SK-N-SH (cell line): ENCODE data around the gene DENND2A. TPM values are rescaled to one million over a fixed set of nuclear protein-coding genes. Genes with fewer than 3 reads are reported as not detected.

Experiments used
- CTCF ChIA-PET: fragments of 300-600, 350-600 bp; formaldehyde crosslinking; extraction: SDS; loops from one replicate; lab custom pipeline; 2021; lab: Yijun Ruan, JAX
- POLR2A ChIA-PET: fragments of 350-600 bp; sonication (Branson Sonifier 250); formaldehyde crosslinking; extraction: SDS; loops from one replicate; lab custom pipeline; 2020; ENCODE audit warnings: antibody characterized with exemption, inconsistent platforms; lab: Yijun Ruan, JAX
- DNase-seq: peaks from one replicate; pipeline ENCODE4 v3.0.0; 2012
- H2AFZ ChIP-seq: fragments of 200-600 bp; sonication (generic); 2 replicates; pipeline ENCODE4 v1.8.1; 2016; ENCODE audit warnings: antibody characterized with exemption, mild to moderate bottlenecking, low read depth
- H3F3A ChIP-seq: fragments of 200-600 bp; sonication (generic); replicated peaks from 2 replicates; pipeline ENCODE3; 2016; ENCODE audit warnings: antibody characterized with exemption, mild to moderate bottlenecking; ENCODE audit not compliant: insufficient read depth
- H3K27ac ChIP-seq, 2 experiments: fragments of 200-500 bp in 1 of 2; fragments of 200-600 bp in 1 of 2; sonication (Bioruptor generic) in 1 of 2; sonication (generic), shearing (Covaris generic) in 1 of 2; 2 replicates each; pipeline versions ENCODE4 v1.5.1 to v1.6.1; 2014 to 2016; ENCODE audit warnings: low read depth in 2 of 2, inconsistent platforms in 1 of 2, low read length in 1 of 2, mild to moderate bottlenecking in 1 of 2, mixed read lengths in 1 of 2
- H3K27me3 ChIP-seq: fragments of 200-600 bp; sonication (generic), shearing (Covaris generic); 2 replicates; pipeline ENCODE4 v1.6.1; 2016; ENCODE audit warnings: mixed run types; ENCODE audit not compliant: insufficient read depth
- H3K36me3 ChIP-seq, 2 experiments: fragments of 200-500 bp in 1 of 2; fragments of 200-600 bp in 1 of 2; sonication (Bioruptor generic) in 1 of 2; sonication (generic) in 1 of 2; replicated peaks in 1 of 2; 2 replicates each; pipeline versions ENCODE3 to v1.5.1; 2014 to 2016; ENCODE audit warnings: low read length in 1 of 2, mild to moderate bottlenecking in 1 of 2; ENCODE audit not compliant: insufficient read depth in 2 of 2, control insufficient read depth in 1 of 2
- H3K4me1 ChIP-seq, 2 experiments: fragments of 200-500 bp in 1 of 2; fragments of 200-600 bp in 1 of 2; sonication (Bioruptor generic) in 1 of 2; sonication (generic), shearing (Covaris generic) in 1 of 2; 2 replicates each; pipeline versions ENCODE4 v1.5.1 to v1.6.1; 2014 to 2016; ENCODE audit warnings: low read depth in 1 of 2, low read length in 1 of 2, mixed run types in 1 of 2; ENCODE audit not compliant: insufficient read depth in 2 of 2, control insufficient read depth in 1 of 2
- H3K4me2 ChIP-seq: fragments of 200-600 bp; sonication (generic), shearing (Covaris generic); 2 replicates; pipeline ENCODE4 v1.6.1; 2017; ENCODE audit warnings: mixed run types
- H3K4me3 ChIP-seq, 2 experiments: fragments of 200-500 bp in 1 of 2; fragments of 200-600 bp in 1 of 2; sonication (Bioruptor generic) in 1 of 2; sonication (generic), shearing (Covaris generic) in 1 of 2; 2 replicates each; pipeline versions ENCODE4 v1.5.1 to v1.8.1; 2014 to 2016; ENCODE audit warnings: low read depth in 2 of 2, inconsistent platforms in 1 of 2, low read length in 1 of 2, mild to moderate bottlenecking in 1 of 2, mixed read lengths in 1 of 2, moderate library complexity in 1 of 2
- H3K79me2 ChIP-seq: fragments of 200-600 bp; sonication (generic); 2 replicates; pipeline ENCODE4 v1.8.1; 2017; ENCODE audit warnings: mild to moderate bottlenecking; ENCODE audit not compliant: insufficient read depth
- H3K9ac ChIP-seq: fragments of 200-600 bp; sonication (generic); 2 replicates; pipeline ENCODE4 v1.6.1; 2017; ENCODE audit warnings: mixed run types
- H3K9me2 ChIP-seq: fragments of 200-600 bp; sonication (generic); 2 replicates; pipeline ENCODE4 v1.6.1; 2017; ENCODE audit warnings: mixed run types
- H3K9me3 ChIP-seq: fragments of 200-600 bp; sonication (generic); 2 replicates; pipeline ENCODE4 v1.6.1; 2017; ENCODE audit warnings: mixed run types, mild to moderate bottlenecking, moderate library complexity
- H4K20me1 ChIP-seq: fragments of 200-600 bp; sonication (generic); 2 replicates; pipeline ENCODE4 v1.6.1; 2017; ENCODE audit warnings: mild to moderate bottlenecking, mixed run types; ENCODE audit not compliant: insufficient read depth
- CHD2 ChIP-seq: fragments of 150-350 bp; IDR thresholded peaks from 2 replicates; pipeline ENCODE4 v1.6.1; 2018; ENCODE audit warnings: low read length; ENCODE audit not compliant: partially characterized antibody
- ELF1 ChIP-seq: IDR thresholded peaks from 2 replicates; pipeline ENCODE4 v1.4.0; 2012
- GATA2 ChIP-seq: sonication (generic); formaldehyde crosslinking; IDR thresholded peaks from 2 replicates; pipeline ENCODE4 v1.5.0; 2020; ENCODE audit warnings: mild to moderate bottlenecking, missing genetic modification reagents
- JUND ChIP-seq: IDR thresholded peaks from 2 replicates; pipeline ENCODE4 v1.4.0; 2012
- MEF2A ChIP-seq: IDR thresholded peaks from 2 replicates; pipeline ENCODE4 v1.4.0; 2012; ENCODE audit warnings: low read depth, borderline replicate concordance
- NRF1 ChIP-seq: IDR thresholded peaks from 2 replicates; pipeline ENCODE4 v1.6.1; 2012; ENCODE audit warnings: low read depth, mild to moderate bottlenecking, low read length
- POLR2AphosphoS5 ChIP-seq: IDR thresholded peaks from 2 replicates; pipeline ENCODE4 v1.6.1; 2012; ENCODE audit warnings: low read depth, low read length
- RAD21 ChIP-seq: IDR thresholded peaks from 2 replicates; pipeline ENCODE4 v1.6.1; 2012; ENCODE audit warnings: mild to moderate bottlenecking, low read length
- RCOR1 ChIP-seq: fragments of 150-350 bp; IDR thresholded peaks from 2 replicates; pipeline ENCODE4 v1.6.1; 2017; ENCODE audit warnings: antibody characterized with exemption, low read length
- RXRA ChIP-seq: IDR thresholded peaks from 2 replicates; pipeline ENCODE4 v1.4.0; 2012; ENCODE audit warnings: low read depth, mild to moderate bottlenecking, borderline replicate concordance
- SIN3A ChIP-seq: IDR thresholded peaks from 2 replicates; pipeline ENCODE4 v1.6.1; 2012; ENCODE audit warnings: low read depth, mild to moderate bottlenecking, low read length, moderate library complexity, borderline replicate concordance
- SMC3 ChIP-seq: IDR thresholded peaks from 2 replicates; pipeline ENCODE4 v1.6.1; 2012; ENCODE audit warnings: low read depth, low read length, improper control_type of control experiment
- TEAD4 ChIP-seq: IDR thresholded peaks from 2 replicates; pipeline ENCODE4 v1.4.0; 2012; ENCODE audit warnings: mild to moderate bottlenecking, borderline replicate concordance; ENCODE audit not compliant: insufficient read depth
- YY1 ChIP-seq: IDR thresholded peaks from 2 replicates; pipeline ENCODE4 v1.4.0; 2012; ENCODE audit warnings: low read depth, mild to moderate bottlenecking
- WGBS: methylation state at CpG from one replicate; pipeline ENCODE4 v1.1.6; 2017; ENCODE audit warnings: low lambda C conversion rate; 5-methylcytosine and 5-hydroxymethylcytosine counted together
- polyA plus RNA-seq, 3 experiments: library from polyadenylated mRNA; depleted of rRNA; stranded (reverse); fragments of >200 nt; gene quantifications; 2 replicates each; pipeline ENCODE4 v1.2.3, GENCODE V29; 2012
- TF ChIP-seq, protein P1 (sequence below): fragments of 150-350 bp; IDR thresholded peaks from 2 replicates; pipeline ENCODE4 v1.6.1; 2017; ENCODE audit warnings: antibody characterized with exemption, low read length, low read depth, borderline replicate concordance
- TF ChIP-seq, protein P2 (sequence below): IDR thresholded peaks from 2 replicates; pipeline ENCODE4; 2012
- TF ChIP-seq, protein P3 (sequence below): fragments of 150-350 bp; IDR thresholded peaks from 2 replicates; pipeline ENCODE4 v1.6.1; 2016; ENCODE audit warnings: mild to moderate bottlenecking, low read depth, low read length
- TF ChIP-seq, protein P4 (sequence below): IDR thresholded peaks from 2 replicates; pipeline ENCODE4 v1.6.1; 2012; ENCODE audit warnings: mild to moderate bottlenecking, low read depth, low read length, moderate library complexity
- TF ChIP-seq, protein P5 (sequence below): IDR thresholded peaks from 2 replicates; pipeline ENCODE4 v1.4.0; 2012; ENCODE audit warnings: low read depth, borderline replicate concordance

DENND2A gene
- polyA plus RNA-seq, 1 of the 3 experiments (the other 2 are of a cell fraction) = 3.5 TPM

DNA sequence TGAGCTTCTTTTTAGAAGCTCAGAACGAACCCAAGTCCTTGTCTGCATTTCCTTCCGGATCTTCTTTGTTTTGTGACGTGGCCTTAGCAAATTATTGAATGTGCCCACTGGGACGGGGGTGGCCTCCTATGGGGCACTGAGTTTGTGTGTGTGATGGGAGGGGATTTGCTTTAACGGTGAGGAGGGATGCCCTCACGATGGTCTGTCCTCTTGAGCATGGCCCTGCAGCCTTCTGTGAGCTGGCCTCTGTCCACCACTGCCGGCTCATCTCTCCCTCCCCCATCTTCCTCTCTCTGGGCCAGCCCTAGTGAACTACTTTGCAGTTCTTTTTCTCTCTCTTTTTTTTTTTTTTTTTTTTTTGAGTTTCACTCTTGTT, 98.4 kb downstream of the DENND2A start:
- no peak for DNase-seq
- Histone ChIP-seq H3K4me2 (peak overlapping the region; percentile 71), H3K9me2 (no peaks in the 10 kb centered on the region), H3K79me2 (no peaks in the 10 kb centered on the region), H3K9me3 (no peaks in the 10 kb centered on the region), H3F3A (peaks cover 16% of the 10 kb centered on the region), H3K36me3 (no peaks in the 10 kb centered on the region), H3K27me3 (no peaks in the 10 kb centered on the region), H3K4me1 (peaks cover 8 to 20% of the 10 kb centered on the region in 2 experiments; a peak in 3 of 4 replicates), H4K20me1 (no peaks in the 10 kb centered on the region), H3K27ac (peak overlapping the region; percentile 58 to 88), H3K9ac (peak overlapping the region; percentile 45; the same call in 1 of the 2 replicates), H2AFZ (peak overlapping the region; percentile 80), H3K4me3 (no peak overlapping the region)
- ChIA-PET POLR2A (interaction anchor here (1.2 kb wide), 1 partner anchor 20 kb away, joined by 4 read pairs; no protein-coding TSS in a partner anchor), CTCF (interaction anchor here (2.3 to 3.9 kb wide), 2 partner anchors 24 to 111 kb away, joined by 13 to 21 read pairs; no protein-coding TSS in a partner anchor)
- TF ChIP-seq SMC3 = no peak
- no peak for TF ChIP-seq ELF1
- no peak for TF ChIP-seq SIN3A
- 64% methylated on average over 7 of the region's 7 CpGs for WGBS

DNA sequence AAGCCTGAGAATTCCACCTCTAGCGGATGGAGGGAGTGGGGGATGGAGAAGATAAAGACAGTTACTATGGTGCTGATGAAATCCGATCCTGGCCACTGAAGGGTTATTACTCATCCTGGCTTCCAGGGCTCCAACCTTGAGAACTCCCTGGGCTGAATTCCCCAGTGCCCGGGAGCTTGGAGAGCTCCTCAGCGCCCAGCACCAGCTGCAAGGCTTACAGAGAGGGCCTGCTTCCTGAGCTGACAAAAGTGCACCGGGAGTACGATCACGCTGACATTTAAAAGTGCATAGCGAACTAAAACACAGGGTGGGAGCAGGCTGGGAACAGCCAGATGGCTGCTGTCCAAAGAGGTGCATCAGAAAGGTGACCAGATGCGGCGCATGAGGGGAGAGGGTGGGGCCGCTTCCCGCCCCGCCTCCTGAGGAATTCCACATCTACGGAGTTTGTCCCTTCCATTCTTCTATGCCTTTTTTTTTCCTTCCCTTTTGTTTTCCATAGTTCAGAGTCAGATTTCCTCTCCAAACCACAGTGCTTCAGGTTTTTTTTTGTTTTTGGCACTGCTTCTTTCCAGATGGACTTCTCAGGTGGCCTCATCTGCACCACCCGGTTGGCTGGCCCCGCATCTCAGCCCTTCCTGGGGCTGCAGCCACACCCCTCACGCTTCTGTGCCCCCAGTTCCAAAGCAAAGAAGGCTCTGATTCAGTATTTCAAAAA, 98.9 kb downstream of the DENND2A start:
- peak; percentile 61 for DNase-seq
- H3K4me2 ChIP-seq = peak overlapping the region; percentile 71
- peak overlapping the region; percentile 19 to 31; a peak in 1 of 4 replicates for H3K4me3 ChIP-seq
- CTCF ChIA-PET = interaction anchor here (0.5 to 3.9 kb wide), 3 partner anchors 24 to 112 kb away, joined by 3 to 21 read pairs (median 13); no protein-coding TSS in a partner anchor
- no peaks in the 10 kb centered on the region for H3K9me3 ChIP-seq
- no peaks in the 10 kb centered on the region for H3K79me2 ChIP-seq
- H3K27ac ChIP-seq = peak overlapping the region; percentile 58 to 88
- peak overlapping the region; percentile 80 for H2AFZ ChIP-seq
- peak overlapping the region; percentile 45; the same call in 1 of the 2 replicates for H3K9ac ChIP-seq
- no peaks in the 10 kb centered on the region for H3K36me3 ChIP-seq
- peaks cover 8 to 20% of the 10 kb centered on the region in 2 experiments; a peak in 3 of 4 replicates for H3K4me1 ChIP-seq
- H4K20me1 ChIP-seq = no peaks in the 10 kb centered on the region
- H3K27me3 ChIP-seq = no peaks in the 10 kb centered on the region
- peaks cover 16% of the 10 kb centered on the region for H3F3A ChIP-seq
- H3K9me2 ChIP-seq = no peaks in the 10 kb centered on the region
- POLR2A ChIA-PET = interaction anchor here (1.2 kb wide), 1 partner anchor 20 kb away, joined by 4 read pairs; no protein-coding TSS in a partner anchor
- 23% methylated on average over 17 of the region's 17 CpGs for WGBS
- TF ChIP-seq, protein P1, sequence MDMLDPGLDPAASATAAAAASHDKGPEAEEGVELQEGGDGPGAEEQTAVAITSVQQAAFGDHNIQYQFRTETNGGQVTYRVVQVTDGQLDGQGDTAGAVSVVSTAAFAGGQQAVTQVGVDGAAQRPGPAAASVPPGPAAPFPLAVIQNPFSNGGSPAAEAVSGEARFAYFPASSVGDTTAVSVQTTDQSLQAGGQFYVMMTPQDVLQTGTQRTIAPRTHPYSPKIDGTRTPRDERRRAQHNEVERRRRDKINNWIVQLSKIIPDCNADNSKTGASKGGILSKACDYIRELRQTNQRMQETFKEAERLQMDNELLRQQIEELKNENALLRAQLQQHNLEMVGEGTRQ = no peak
- TF ChIP-seq, protein P2, sequence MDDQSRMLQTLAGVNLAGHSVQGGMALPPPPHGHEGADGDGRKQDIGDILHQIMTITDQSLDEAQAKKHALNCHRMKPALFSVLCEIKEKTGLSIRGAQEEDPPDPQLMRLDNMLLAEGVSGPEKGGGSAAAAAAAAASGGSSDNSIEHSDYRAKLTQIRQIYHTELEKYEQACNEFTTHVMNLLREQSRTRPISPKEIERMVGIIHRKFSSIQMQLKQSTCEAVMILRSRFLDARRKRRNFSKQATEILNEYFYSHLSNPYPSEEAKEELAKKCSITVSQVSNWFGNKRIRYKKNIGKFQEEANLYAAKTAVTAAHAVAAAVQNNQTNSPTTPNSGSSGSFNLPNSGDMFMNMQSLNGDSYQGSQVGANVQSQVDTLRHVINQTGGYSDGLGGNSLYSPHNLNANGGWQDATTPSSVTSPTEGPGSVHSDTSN = peak; percentile 90
- TF ChIP-seq NRF1 (no peak), POLR2AphosphoS5 (peak; percentile 73), RXRA (peak; percentile 85; the same call in 1 of the 2 replicates), JUND (peak; percentile 88), GATA2 (CRISPR knock-in tag) (no peak), TEAD4 (peak; percentile 72), ELF1 (no peak; the same call in 1 of the 2 replicates), MEF2A (no peak; the same call in 1 of the 2 replicates), YY1 (0 out of 2 replicates have a peak, but pooled peaks have one; percentile 16), CHD2 (peak; percentile 93), RAD21 (no peak), RCOR1 (no peak)
- TF ChIP-seq, protein P3, sequence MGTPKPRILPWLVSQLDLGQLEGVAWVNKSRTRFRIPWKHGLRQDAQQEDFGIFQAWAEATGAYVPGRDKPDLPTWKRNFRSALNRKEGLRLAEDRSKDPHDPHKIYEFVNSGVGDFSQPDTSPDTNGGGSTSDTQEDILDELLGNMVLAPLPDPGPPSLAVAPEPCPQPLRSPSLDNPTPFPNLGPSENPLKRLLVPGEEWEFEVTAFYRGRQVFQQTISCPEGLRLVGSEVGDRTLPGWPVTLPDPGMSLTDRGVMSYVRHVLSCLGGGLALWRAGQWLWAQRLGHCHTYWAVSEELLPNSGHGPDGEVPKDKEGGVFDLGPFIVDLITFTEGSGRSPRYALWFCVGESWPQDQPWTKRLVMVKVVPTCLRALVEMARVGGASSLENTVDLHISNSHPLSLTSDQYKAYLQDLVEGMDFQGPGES = no peak
- TF ChIP-seq, protein P4, sequence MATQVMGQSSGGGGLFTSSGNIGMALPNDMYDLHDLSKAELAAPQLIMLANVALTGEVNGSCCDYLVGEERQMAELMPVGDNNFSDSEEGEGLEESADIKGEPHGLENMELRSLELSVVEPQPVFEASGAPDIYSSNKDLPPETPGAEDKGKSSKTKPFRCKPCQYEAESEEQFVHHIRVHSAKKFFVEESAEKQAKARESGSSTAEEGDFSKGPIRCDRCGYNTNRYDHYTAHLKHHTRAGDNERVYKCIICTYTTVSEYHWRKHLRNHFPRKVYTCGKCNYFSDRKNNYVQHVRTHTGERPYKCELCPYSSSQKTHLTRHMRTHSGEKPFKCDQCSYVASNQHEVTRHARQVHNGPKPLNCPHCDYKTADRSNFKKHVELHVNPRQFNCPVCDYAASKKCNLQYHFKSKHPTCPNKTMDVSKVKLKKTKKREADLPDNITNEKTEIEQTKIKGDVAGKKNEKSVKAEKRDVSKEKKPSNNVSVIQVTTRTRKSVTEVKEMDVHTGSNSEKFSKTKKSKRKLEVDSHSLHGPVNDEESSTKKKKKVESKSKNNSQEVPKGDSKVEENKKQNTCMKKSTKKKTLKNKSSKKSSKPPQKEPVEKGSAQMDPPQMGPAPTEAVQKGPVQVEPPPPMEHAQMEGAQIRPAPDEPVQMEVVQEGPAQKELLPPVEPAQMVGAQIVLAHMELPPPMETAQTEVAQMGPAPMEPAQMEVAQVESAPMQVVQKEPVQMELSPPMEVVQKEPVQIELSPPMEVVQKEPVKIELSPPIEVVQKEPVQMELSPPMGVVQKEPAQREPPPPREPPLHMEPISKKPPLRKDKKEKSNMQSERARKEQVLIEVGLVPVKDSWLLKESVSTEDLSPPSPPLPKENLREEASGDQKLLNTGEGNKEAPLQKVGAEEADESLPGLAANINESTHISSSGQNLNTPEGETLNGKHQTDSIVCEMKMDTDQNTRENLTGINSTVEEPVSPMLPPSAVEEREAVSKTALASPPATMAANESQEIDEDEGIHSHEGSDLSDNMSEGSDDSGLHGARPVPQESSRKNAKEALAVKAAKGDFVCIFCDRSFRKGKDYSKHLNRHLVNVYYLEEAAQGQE = peak; percentile 84
- TF ChIP-seq, protein P5, sequence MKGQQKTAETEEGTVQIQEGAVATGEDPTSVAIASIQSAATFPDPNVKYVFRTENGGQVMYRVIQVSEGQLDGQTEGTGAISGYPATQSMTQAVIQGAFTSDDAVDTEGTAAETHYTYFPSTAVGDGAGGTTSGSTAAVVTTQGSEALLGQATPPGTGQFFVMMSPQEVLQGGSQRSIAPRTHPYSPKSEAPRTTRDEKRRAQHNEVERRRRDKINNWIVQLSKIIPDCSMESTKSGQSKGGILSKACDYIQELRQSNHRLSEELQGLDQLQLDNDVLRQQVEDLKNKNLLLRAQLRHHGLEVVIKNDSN = no peak
